Lower lobe of right lung (tissue), 2 donors: Measurements from ENCODE around the gene AMY1A. TPM values are rescaled to one million over a fixed set of nuclear protein-coding genes. Genes with fewer than 3 reads are reported as not detected.
"Not testable (repeated sequence)": the region's sequence is repeated elsewhere in the genome, so short reads cannot be mapped to it uniquely, and the experiment has no call there.

Experiments used
- ATAC-seq, 2 donors: fragments of 200-7000 bp; cut with Tn5 transposase; one replicate each; pipeline ENCODE4 v1.9.1; 2020 to 2022; ENCODE audit warnings: mild to moderate bottlenecking in 2 of 2, moderate library complexity in 2 of 2
- DNase-seq: peaks from one replicate; pipeline ENCODE4 v3.0.0-alpha.2; 2020
- H3K27ac ChIP-seq: fragments of 200-600 bp; one replicate; pipeline ENCODE4 v1.8.0; 2022
- H3K27me3 ChIP-seq: fragments of 200-600 bp; one replicate; pipeline ENCODE4 v1.8.0; 2022; ENCODE audit warnings: low read depth
- H3K36me3 ChIP-seq: fragments of 200-600 bp; one replicate; pipeline ENCODE4 v1.8.0; 2022; ENCODE audit warnings: mild to moderate bottlenecking
- H3K4me1 ChIP-seq: fragments of 200-600 bp; one replicate; pipeline ENCODE4 v1.8.0; 2022
- H3K4me3 ChIP-seq: fragments of 200-600 bp; one replicate; pipeline ENCODE4 v1.8.0; 2022; ENCODE audit warnings: mild to moderate bottlenecking
- H3K9me3 ChIP-seq: fragments of 200-600 bp; one replicate; pipeline ENCODE4 v1.8.0; 2022
- intact Hi-C: fragments of 100-400 bp; cut with DNase I; formaldehyde crosslinking; loops from one replicate; pipeline ENCODE4 v1.11.0; 2022
- long read RNA-seq: library from polyadenylated mRNA; unstranded; transcript quantifications from one replicate; pipeline ENCODE4 v2.0.0, GENCODE V29; 2021
- total RNA-seq: library from RNA; stranded (reverse); fragmentation: NEBNext Ultra II Directional; extraction: Animal tissue kit (Norgen Biotek cat#: 25700); gene quantifications from one replicate; pipeline ENCODE4 v1.2.1, GENCODE V29; 2021
- TF ChIP-seq, protein P1 (sequence below): fragments of 200-600 bp; IDR thresholded peaks from one replicate; pipeline ENCODE4 v1.8.0; 2022; ENCODE audit warnings: antibody characterized with exemption, mild to moderate bottlenecking
- donor health status: DM: no; HTN: yes; CAD: no; lungs with severe emphysema.

The AMY1A gene
- total RNA-seq = 5.8 TPM
- long read RNA-seq, partial matches to known transcripts = 5 of 23 reads
- long read RNA-seq, other reads (novel, unspliced or antisense) = 18 of 23 reads

DNA sequence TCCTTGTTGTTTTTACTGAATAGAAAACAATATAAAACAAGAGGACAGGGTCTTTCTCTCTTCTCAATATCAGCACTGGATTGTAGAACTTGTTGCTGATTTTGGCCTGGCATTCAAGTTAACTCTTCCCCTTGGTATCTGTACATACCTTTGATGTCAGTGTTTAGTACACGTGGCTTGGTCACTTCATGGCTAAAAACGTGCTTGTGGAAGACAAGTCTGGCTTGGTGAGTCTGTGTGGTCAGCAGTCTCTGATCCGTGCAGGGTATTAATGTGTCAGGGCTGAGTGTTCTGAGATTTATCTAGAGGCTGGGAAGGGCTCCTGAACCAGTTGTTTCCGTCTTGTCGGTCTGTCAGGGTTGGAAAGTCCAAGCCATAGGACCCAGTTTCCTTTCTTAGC lies at the start of gene AMY1A:
AMY1A (plus strand) TSS at position 301 of the 400 bp plus-strand sequence. CDS start 571 bp downstream, outside the sequence.
- intact Hi-C loops, H3K27me3 ChIP-seq, H3K9me3 ChIP-seq, H3K4me1 ChIP-seq, H3K27ac ChIP-seq, ATAC-seq, H3K4me3 ChIP-seq, H3K36me3 ChIP-seq, DNase-seq: not testable (repeated sequence)

DNA sequence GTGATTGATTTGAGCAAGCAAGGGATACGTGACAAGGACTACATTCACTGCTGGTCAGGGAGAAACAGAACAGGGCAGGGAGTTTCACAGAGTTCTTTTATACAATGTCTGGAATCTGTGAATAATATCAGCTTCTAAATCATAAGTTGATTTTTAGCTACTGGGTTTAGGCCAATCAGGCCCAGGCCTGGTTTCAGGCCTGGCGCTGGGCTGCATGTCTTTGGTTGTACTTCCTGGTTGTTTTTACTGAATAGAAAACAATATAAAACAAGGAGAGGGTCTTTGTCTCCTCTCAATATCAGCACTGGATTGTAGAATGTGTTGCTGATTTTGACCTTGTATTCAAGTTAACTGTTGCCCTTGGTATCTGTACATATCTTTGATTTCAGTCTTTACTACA lies 39.2 kb upstream of the AMY1A start:
- DNase-seq (peak; percentile 9), ATAC-seq (no peak)
- intact Hi-C loops = no loop called here
- H3K4me3 ChIP-seq = no peak overlapping the region
- TF ChIP-seq, protein P1, sequence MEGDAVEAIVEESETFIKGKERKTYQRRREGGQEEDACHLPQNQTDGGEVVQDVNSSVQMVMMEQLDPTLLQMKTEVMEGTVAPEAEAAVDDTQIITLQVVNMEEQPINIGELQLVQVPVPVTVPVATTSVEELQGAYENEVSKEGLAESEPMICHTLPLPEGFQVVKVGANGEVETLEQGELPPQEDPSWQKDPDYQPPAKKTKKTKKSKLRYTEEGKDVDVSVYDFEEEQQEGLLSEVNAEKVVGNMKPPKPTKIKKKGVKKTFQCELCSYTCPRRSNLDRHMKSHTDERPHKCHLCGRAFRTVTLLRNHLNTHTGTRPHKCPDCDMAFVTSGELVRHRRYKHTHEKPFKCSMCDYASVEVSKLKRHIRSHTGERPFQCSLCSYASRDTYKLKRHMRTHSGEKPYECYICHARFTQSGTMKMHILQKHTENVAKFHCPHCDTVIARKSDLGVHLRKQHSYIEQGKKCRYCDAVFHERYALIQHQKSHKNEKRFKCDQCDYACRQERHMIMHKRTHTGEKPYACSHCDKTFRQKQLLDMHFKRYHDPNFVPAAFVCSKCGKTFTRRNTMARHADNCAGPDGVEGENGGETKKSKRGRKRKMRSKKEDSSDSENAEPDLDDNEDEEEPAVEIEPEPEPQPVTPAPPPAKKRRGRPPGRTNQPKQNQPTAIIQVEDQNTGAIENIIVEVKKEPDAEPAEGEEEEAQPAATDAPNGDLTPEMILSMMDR = no peak
- no peaks in the 10 kb centered on the region for H3K9me3 ChIP-seq
- H3K36me3 ChIP-seq = no peaks in the 10 kb centered on the region
- H3K27ac ChIP-seq = no peak overlapping the region
- no peaks in the 10 kb centered on the region for H3K4me1 ChIP-seq
- H3K27me3 ChIP-seq = no peaks in the 10 kb centered on the region

DNA sequence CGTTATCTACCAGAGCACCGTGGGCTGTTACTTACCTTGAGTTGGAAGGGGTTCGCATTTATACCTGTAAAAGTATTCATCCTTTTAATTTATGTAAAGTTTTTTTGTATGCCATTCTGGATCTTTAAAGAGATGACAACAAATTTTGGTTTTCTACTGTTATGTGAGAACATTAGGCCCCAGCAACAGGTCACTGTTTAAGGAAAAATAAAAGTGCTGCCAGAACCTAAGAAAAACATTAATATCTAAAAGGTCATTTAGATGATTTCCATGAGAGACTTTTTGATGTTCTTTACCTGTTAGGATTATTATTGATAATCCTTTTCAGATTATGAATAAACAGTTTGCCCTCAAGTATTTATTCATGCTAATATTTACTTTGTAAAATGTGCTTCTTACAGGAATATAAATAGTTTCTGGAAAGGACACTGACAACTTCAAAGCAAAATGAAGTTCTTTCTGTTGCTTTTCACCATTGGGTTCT lies 38.5 kb upstream of the AMY1A start, which contains the start of gene AMY2A:
AMY2A (plus strand) TSS at position 434 of the 484 bp plus-strand sequence; CDS start at position 448, 14 bp downstream.
- H3K27ac ChIP-seq, H3K4me1 ChIP-seq, H3K9me3 ChIP-seq, H3K27me3 ChIP-seq, ATAC-seq, H3K36me3 ChIP-seq, H3K4me3 ChIP-seq, DNase-seq, intact Hi-C loops: not testable (repeated sequence)

DNA sequence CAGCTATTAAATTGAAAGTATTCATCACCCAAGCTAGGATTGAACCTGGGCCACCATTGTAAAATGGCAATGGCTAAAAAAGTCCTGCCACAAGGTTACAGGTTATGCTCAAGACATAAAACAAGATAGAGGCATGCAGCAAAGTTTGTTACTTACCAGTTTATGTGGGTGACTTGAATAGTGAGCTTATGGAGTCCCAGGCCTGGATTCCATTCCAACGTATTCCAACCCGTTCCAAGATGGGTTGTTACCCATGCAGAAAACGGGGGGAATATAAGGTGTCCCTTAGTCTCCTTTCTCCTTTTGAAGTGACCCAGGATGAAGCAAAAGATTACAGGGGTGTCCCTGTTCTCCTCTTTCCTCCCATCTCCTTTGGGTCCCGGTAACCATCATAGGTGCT lies 28.1 kb upstream of the AMY1A start:
- H3K27ac ChIP-seq, H3K9me3 ChIP-seq, H3K27me3 ChIP-seq, intact Hi-C loops, H3K4me1 ChIP-seq, H3K36me3 ChIP-seq, DNase-seq, H3K4me3 ChIP-seq: not testable (repeated sequence)
- peak in 1 of 2 donors; percentile 41 for ATAC-seq

DNA sequence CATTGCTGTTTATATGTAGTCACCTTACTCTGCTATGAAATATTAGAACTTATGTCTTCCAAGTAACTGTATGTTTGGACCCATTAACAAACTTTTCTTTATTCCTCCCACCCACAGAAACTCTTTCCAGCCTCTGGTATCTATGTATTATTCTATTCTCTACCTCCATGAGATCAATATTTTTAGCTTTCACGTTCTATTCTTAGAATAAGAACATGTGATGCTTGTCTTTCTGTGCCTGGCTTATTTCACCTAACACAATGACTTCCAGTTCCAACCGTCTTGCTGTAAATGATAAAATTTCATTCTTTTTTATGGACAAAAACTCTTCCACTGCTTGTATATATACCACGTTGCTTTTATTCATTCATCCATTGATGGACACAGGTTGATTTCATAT lies 14.4 kb upstream of the AMY1A start:
- H3K36me3 ChIP-seq, ATAC-seq, H3K9me3 ChIP-seq, H3K27ac ChIP-seq, H3K4me3 ChIP-seq, H3K27me3 ChIP-seq, DNase-seq, H3K4me1 ChIP-seq, intact Hi-C loops: not testable (repeated sequence)

DNA sequence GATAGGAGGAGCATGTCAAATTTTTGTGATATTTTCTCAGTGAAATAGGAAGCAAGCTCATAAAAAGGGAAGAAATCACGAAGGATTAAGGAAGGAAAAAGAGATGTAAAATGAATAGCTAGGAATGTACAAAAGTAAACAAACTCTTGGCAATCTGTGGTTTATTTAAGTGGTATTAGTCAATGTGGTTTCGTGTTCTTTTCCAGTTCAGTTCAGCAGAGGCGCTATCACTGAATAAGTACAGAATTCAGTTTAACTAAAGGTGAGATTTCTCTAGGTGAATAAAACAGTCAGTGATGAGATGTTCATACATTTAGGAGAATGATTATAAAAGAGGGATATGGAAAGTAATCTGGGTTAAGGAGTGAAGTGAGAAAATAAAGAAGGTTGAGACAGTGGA lies 11.7 kb upstream of the AMY1A start:
- intact Hi-C loops, H3K4me1 ChIP-seq, DNase-seq, H3K27me3 ChIP-seq, H3K4me3 ChIP-seq, H3K36me3 ChIP-seq, H3K9me3 ChIP-seq, H3K27ac ChIP-seq: not testable (repeated sequence)
- ATAC-seq = peak; percentile 45 to 80

DNA sequence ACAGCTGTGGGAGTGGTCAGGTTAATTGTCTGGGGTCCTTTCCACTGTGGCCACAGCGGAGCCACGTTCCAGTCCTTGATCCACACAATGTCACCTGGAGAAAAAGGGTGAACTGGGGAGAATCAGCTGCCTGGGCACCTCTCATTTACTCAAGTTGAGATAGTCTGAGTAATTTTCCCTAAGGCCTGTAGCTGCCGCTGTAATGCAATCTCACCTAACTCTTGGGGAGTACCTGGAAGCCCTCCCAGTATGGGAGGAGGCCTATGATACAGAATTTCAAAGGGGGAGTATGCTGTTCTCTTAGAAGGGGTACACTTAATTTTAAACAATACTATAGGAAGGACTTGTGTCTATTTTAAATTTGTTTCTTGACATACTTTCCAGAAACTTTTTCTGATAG lies 5.3 kb upstream of the AMY1A start:
- H3K9me3 ChIP-seq, intact Hi-C loops, H3K4me3 ChIP-seq, H3K27me3 ChIP-seq, H3K4me1 ChIP-seq, H3K27ac ChIP-seq, H3K36me3 ChIP-seq, DNase-seq: not testable (repeated sequence)
- peak; percentile 27 to 60 for ATAC-seq

DNA sequence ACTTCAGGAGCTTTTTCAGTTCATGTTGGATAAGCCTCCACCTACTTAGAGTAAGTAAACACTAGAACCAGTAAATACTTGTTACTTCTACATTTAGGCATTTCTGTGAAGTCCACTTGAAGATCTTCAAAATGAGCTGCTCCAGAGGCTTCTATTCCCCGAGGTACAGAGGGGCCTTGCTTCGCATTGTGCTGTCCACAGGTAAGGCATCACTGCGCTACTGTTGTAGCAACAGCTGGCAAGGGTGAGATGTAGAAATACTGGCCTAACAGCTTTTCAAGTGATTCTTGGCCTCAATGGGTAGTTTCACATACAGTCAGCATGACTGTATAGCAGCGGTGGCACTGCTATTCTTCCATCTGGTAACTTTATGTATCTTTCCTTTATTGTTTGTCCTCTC lies 4.7 kb upstream of the AMY1A start:
- ATAC-seq = peak; percentile 96
- H3K9me3 ChIP-seq, DNase-seq, intact Hi-C loops, H3K27ac ChIP-seq, H3K27me3 ChIP-seq, H3K4me1 ChIP-seq, H3K4me3 ChIP-seq, H3K36me3 ChIP-seq: not testable (repeated sequence)

DNA sequence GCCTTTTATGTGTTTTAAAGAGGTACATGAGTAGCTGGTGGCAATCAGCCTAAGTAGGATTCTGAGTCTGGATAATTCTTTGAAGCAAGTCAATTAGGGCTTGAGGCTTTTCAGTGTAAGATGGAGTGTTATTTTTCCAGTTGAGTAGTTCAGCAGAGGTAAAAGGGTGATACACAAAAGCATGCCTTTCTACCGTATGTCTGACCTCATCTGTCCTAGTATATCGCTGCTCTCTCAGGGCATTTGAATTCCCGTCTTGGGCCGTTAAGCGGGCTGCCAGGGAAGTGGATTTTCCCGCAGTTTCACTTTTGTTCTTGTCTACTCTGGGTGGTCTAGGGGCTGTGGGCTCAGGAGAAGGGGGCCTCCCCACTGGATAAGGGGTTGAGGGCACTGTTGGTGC lies 1.4 kb upstream of the AMY1A start:
- H3K9me3 ChIP-seq, H3K27ac ChIP-seq, H3K4me3 ChIP-seq, H3K36me3 ChIP-seq, DNase-seq, ATAC-seq, H3K27me3 ChIP-seq, H3K4me1 ChIP-seq, intact Hi-C loops: not testable (repeated sequence)

DNA sequence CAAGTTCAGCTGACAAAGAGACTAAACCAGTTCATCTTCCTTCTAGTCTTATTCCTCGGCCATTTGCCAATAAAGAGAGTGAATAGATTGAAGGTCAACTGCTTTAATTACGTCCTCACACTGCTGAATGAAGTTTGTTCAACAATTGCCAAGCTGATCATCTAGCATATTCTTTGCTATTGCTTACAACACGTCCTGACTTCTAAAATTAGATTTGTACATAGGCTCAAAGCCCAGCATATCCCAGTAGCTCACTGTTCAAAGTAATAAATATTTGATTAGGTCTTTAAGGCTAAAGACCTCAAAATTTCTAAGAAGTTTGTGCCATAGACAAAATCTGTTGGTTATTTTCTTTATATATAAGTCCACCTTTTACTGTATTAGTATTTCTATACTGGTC lies 20.8 kb downstream of the AMY1A start:
- H3K27ac ChIP-seq, H3K27me3 ChIP-seq, H3K36me3 ChIP-seq, H3K4me1 ChIP-seq, H3K4me3 ChIP-seq, intact Hi-C loops, H3K9me3 ChIP-seq, ATAC-seq, DNase-seq: not testable (repeated sequence)

DNA sequence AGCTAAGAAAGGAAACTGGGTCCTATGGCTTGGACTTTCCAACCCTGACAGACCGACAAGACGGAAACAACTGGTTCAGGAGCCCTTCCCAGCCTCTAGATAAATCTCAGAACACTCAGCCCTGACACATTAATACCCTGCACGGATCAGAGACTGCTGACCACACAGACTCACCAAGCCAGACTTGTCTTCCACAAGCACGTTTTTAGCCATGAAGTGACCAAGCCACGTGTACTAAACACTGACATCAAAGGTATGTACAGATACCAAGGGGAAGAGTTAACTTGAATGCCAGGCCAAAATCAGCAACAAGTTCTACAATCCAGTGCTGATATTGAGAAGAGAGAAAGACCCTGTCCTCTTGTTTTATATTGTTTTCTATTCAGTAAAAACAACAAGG lies 40.5 kb downstream of the AMY1A start, which contains the start of gene AMY1B:
AMY1B (minus strand) TSS at position 101 of the 400 bp plus-strand sequence. CDS start 571 bp downstream, outside the sequence.
- H3K27me3 ChIP-seq, H3K4me1 ChIP-seq, H3K9me3 ChIP-seq, H3K36me3 ChIP-seq, ATAC-seq, H3K4me3 ChIP-seq, DNase-seq, intact Hi-C loops, H3K27ac ChIP-seq: not testable (repeated sequence)

DNA sequence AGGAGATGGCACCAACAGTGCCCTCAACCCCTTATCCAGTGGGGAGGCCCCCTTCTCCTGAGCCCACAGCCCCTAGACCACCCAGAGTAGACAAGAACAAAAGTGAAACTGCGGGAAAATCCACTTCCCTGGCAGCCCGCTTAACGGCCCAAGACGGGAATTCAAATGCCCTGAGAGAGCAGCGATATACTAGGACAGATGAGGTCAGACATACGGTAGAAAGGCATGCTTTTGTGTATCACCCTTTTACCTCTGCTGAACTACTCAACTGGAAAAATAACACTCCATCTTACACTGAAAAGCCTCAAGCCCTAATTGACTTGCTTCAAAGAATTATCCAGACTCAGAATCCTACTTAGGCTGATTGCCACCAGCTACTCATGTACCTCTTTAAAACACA lies 41.9 kb downstream of the AMY1A start:
- H3K9me3 ChIP-seq, intact Hi-C loops, H3K36me3 ChIP-seq, H3K4me3 ChIP-seq, DNase-seq, ATAC-seq, H3K4me1 ChIP-seq, H3K27me3 ChIP-seq, H3K27ac ChIP-seq: not testable (repeated sequence)

DNA sequence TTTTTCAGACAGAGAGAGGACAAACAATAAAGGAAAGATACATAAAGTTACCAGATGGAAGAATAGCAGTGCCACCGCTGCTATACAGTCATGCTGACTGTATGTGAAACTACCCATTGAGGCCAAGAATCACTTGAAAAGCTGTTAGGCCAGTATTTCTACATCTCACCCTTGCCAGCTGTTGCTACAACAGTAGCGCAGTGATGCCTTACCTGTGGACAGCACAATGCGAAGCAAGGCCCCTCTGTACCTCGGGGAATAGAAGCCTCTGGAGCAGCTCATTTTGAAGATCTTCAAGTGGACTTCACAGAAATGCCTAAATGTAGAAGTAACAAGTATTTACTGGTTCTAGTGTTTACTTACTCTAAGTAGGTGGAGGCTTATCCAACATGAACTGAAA lies 45.1 kb downstream of the AMY1A start:
- H3K4me1 ChIP-seq, H3K27ac ChIP-seq, H3K4me3 ChIP-seq, H3K27me3 ChIP-seq, intact Hi-C loops, DNase-seq, H3K36me3 ChIP-seq, H3K9me3 ChIP-seq: not testable (repeated sequence)
- ATAC-seq = peak; percentile 96 to 97
